WTC11 (cell line): ENCODE results near the gene MAPKAP1. TPM values are rescaled to one million over a fixed set of nuclear protein-coding genes. Genes with fewer than 3 reads are reported as not detected.

Experiments
- ATAC-seq: fragments of 200-7000 bp; cut with Tn5 transposase; 2 replicates; pipeline ENCODE4 v1.10.0; 2021; ENCODE audit warnings: mild to moderate bottlenecking, moderate library complexity
- CTCF ChIA-PET: fragments of 300-600 bp; sonication (Branson Sonifier 250); formaldehyde crosslinking; loops from one replicate; lab custom pipeline; 2021; ENCODE audit warnings: antibody characterized with exemption; lab: Charles Lee
- POLR2A ChIA-PET: fragments of 350-600 bp; sonication (Branson Sonifier 250); formaldehyde crosslinking; loops from one replicate; lab custom pipeline; 2021; ENCODE audit warnings: antibody characterized with exemption; lab: Charles Lee
- DNase-seq: peaks from one replicate; pipeline ENCODE4 v3.0.0; 2021; ENCODE audit warnings: low spot score
- H3K27ac Mint-ChIP-seq: 2 replicates; pipeline ENCODE4 v1.8.0; 2021; ENCODE audit warnings: mixed read lengths
- H3K27me3 Mint-ChIP-seq: 2 replicates; pipeline ENCODE4 v1.8.0; 2021; ENCODE audit warnings: low read depth, mild to moderate bottlenecking, moderate library complexity, mixed read lengths
- H3K36me3 Mint-ChIP-seq: 2 replicates; pipeline ENCODE4 v1.8.0; 2021; ENCODE audit warnings: mixed read lengths
- H3K4me1 Mint-ChIP-seq: 2 replicates; pipeline ENCODE4 v1.8.0; 2022; ENCODE audit warnings: mixed read lengths
- H3K4me3 Mint-ChIP-seq: 2 replicates; pipeline ENCODE4 v1.8.0; 2021; ENCODE audit warnings: mild to moderate bottlenecking, moderate library complexity, mixed read lengths
- H3K9me3 Mint-ChIP-seq: 2 replicates; pipeline ENCODE4 v1.8.0; 2021; ENCODE audit warnings: mixed read lengths
- IRF1 ChIP-seq: sonication (generic); formaldehyde crosslinking; IDR thresholded peaks from 2 replicates; pipeline ENCODE4 v1.8.0; 2023; ENCODE audit warnings: missing genetic modification reagents
- IRF2 ChIP-seq: sonication (generic); formaldehyde crosslinking; IDR thresholded peaks from 2 replicates; pipeline ENCODE4 v1.8.0; 2022; ENCODE audit warnings: low read depth, missing genetic modification reagents, borderline replicate concordance
- JAZF1 ChIP-seq: fragments of 250-450 bp; sonication (Bioruptor Pico); IDR thresholded peaks from 2 replicates; pipeline ENCODE4 v1.9.0; 2021; ENCODE audit warnings: moderate library complexity, mild to moderate bottlenecking, inconsistent platforms
- NR3C1 ChIP-seq: sonication (generic); formaldehyde crosslinking; conservative IDR thresholded peaks from 2 replicates; pipeline ENCODE4 v1.8.1; 2023; ENCODE audit warnings: low read depth, mild to moderate bottlenecking, missing genetic modification reagents
- SOX15 ChIP-seq: fragments of 250-450 bp; sonication (Bioruptor Pico); IDR thresholded peaks from 2 replicates; pipeline ENCODE4 v1.9.0; 2021; ENCODE audit warnings: mild to moderate bottlenecking
- TCF7 ChIP-seq: sonication (generic); formaldehyde crosslinking; IDR thresholded peaks from 2 replicates; pipeline ENCODE4 v1.8.0; 2022; ENCODE audit warnings: mild to moderate bottlenecking, low read depth, missing genetic modification reagents, moderate library complexity
- ZBTB21 ChIP-seq: sonication (generic); formaldehyde crosslinking; IDR thresholded peaks from 2 replicates; pipeline ENCODE4 v1.8.1; 2023; ENCODE audit warnings: mild to moderate bottlenecking, missing genetic modification reagents, borderline replicate concordance
- ZNF219 ChIP-seq: sonication (generic); formaldehyde crosslinking; IDR thresholded peaks from 2 replicates; pipeline ENCODE4 v1.8.0; 2023; ENCODE audit warnings: missing genetic modification reagents, mild to moderate bottlenecking, borderline replicate concordance
- total RNA-seq: library from RNA; stranded (reverse); gene quantifications from 3 replicates; pipeline ENCODE4 v1.2.3, GENCODE V29; 2021
- TF ChIP-seq, protein P1 (sequence below): sonication (generic); formaldehyde crosslinking; IDR thresholded peaks from 2 replicates; pipeline ENCODE4 v1.8.1; 2023; ENCODE audit warnings: mild to moderate bottlenecking, moderate library complexity, missing genetic modification reagents
- TF ChIP-seq, protein P2 (sequence below): sonication (generic); formaldehyde crosslinking; IDR thresholded peaks from 2 replicates; pipeline ENCODE4 v1.8.0; 2022; ENCODE audit warnings: mild to moderate bottlenecking, missing genetic modification reagents
- TF ChIP-seq, protein P3 (sequence below): fragments of 200-600 bp; IDR thresholded peaks from 2 replicates; pipeline ENCODE4 v1.8.0; 2022; ENCODE audit warnings: antibody characterized with exemption
- TF ChIP-seq, protein P4 (sequence below): fragments of 250-450 bp; sonication (Bioruptor Pico); IDR thresholded peaks from 2 replicates; pipeline ENCODE4 v1.9.0; 2021; ENCODE audit warnings: mild to moderate bottlenecking, borderline replicate concordance

The MAPKAP1 gene
- total RNA-seq, 1 experiment from 2014 or later = 111 TPM

DNA sequence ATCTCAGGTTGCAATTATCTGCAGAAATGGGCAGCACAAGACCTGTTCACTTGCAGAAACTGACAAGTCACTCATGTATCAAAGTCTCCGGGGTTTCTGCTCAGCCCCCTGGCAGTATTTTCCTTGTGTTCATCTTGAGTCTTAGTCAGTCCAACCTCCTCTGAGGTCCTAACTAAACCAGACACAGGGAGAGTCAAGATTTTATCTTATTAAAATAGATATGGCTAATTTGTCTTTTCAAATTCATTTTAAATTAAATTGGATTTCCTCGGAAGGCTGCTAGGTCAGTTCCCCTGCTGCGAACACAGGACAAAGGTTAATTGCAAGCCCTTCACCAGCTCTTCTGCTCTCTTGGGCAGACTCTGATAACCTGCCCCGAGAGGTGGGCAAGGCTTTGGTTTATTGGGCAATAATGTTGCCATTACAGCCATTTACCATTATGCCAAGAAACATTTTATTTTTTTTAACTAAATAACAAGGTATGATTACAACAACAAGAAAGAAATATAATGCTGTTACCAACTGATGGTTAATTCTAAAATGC lies 103.5 kb downstream of the MAPKAP1 start:
- ATAC-seq = no peak
- TF ChIP-seq, protein P1, sequence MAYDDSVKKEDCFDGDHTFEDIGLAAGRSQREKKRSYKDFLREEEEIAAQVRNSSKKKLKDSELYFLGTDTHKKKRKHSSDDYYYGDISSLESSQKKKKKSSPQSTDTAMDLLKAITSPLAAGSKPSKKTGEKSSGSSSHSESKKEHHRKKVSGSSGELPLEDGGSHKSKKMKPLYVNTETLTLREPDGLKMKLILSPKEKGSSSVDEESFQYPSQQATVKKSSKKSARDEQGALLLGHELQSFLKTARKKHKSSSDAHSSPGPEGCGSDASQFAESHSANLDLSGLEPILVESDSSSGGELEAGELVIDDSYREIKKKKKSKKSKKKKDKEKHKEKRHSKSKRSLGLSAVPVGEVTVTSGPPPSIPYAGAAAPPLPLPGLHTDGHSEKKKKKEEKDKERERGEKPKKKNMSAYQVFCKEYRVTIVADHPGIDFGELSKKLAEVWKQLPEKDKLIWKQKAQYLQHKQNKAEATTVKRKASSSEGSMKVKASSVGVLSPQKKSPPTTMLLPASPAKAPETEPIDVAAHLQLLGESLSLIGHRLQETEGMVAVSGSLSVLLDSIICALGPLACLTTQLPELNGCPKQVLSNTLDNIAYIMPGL (CRISPR knock-in tag) = no peak
- TF ChIP-seq, protein P2, sequence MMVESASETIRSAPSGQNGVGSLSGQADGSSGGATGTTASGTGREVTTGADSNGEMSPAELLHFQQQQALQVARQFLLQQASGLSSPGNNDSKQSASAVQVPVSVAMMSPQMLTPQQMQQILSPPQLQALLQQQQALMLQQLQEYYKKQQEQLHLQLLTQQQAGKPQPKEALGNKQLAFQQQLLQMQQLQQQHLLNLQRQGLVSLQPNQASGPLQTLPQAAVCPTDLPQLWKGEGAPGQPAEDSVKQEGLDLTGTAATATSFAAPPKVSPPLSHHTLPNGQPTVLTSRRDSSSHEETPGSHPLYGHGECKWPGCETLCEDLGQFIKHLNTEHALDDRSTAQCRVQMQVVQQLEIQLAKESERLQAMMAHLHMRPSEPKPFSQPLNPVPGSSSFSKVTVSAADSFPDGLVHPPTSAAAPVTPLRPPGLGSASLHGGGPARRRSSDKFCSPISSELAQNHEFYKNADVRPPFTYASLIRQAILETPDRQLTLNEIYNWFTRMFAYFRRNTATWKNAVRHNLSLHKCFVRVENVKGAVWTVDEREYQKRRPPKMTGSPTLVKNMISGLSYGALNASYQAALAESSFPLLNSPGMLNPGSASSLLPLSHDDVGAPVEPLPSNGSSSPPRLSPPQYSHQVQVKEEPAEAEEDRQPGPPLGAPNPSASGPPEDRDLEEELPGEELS = no peak
- TF ChIP-seq SOX15 (CRISPR knock-in tag) = no peak
- TF ChIP-seq, protein P3, sequence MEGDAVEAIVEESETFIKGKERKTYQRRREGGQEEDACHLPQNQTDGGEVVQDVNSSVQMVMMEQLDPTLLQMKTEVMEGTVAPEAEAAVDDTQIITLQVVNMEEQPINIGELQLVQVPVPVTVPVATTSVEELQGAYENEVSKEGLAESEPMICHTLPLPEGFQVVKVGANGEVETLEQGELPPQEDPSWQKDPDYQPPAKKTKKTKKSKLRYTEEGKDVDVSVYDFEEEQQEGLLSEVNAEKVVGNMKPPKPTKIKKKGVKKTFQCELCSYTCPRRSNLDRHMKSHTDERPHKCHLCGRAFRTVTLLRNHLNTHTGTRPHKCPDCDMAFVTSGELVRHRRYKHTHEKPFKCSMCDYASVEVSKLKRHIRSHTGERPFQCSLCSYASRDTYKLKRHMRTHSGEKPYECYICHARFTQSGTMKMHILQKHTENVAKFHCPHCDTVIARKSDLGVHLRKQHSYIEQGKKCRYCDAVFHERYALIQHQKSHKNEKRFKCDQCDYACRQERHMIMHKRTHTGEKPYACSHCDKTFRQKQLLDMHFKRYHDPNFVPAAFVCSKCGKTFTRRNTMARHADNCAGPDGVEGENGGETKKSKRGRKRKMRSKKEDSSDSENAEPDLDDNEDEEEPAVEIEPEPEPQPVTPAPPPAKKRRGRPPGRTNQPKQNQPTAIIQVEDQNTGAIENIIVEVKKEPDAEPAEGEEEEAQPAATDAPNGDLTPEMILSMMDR = no peak
- no peak for TF ChIP-seq IRF1 (CRISPR knock-in tag)
- TF ChIP-seq TCF7 = no peak

DNA sequence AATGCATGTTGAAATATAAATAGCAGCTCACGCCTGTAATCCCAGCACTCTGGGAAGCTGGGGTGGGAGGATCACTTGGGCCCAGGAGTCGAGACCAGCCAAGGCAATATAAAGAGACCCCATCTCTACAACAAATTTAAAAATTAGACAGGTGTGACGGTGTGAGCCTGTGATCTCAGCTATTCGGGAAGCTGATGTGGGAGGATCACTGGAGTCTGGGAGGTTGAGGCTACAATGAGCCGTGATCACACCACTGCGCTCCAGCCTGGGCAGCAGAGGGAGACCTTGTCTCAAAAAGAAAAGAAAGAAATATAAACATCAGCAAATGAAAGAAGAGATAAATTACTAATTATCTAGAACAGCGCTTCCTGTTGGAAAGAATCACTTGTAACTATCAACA lies 105.0 kb downstream of the MAPKAP1 start:
- no peak for DNase-seq
- CTCF ChIA-PET = interaction anchor here (1.0 kb wide), 1 partner anchor 194 kb away, joined by 3 read pairs; no protein-coding TSS in a partner anchor

More for the DNA sequence above, 103.5 kb downstream of the MAPKAP1 start:
- DNase-seq = no peak
- CTCF ChIA-PET = interaction anchor here (1.2 kb wide), 1 partner anchor 45 kb away, joined by 4 read pairs; no protein-coding TSS in a partner anchor
- peaks cover 44% of the 10 kb centered on the region for H3K4me1 Mint-ChIP-seq
- H3K36me3 Mint-ChIP-seq = no peaks in the 10 kb centered on the region
- no peak overlapping the region for H3K4me3 Mint-ChIP-seq
- POLR2A ChIA-PET = no interaction called here
- no peaks in the 10 kb centered on the region for H3K27me3 Mint-ChIP-seq
- H3K27ac Mint-ChIP-seq = peak overlapping the region; percentile 39; the same call in 1 of the 2 replicates
- no peaks in the 10 kb centered on the region for H3K9me3 Mint-ChIP-seq

More for the DNA sequence above, 105.0 kb downstream of the MAPKAP1 start:
- Mint-ChIP-seq H3K9me3 (no peaks in the 10 kb centered on the region), H3K4me3 (no peak overlapping the region), H3K36me3 (no peaks in the 10 kb centered on the region), H3K4me1 (peaks cover 37% of the 10 kb centered on the region)
- POLR2A ChIA-PET = no interaction called here
- TF ChIP-seq NR3C1 (no peak), IRF2 (CRISPR knock-in tag) (no peak), ZBTB21 (no peak), ZNF219 (CRISPR knock-in tag) (no peak), JAZF1 (CRISPR knock-in tag) (no peak)
- TF ChIP-seq, protein P4, sequence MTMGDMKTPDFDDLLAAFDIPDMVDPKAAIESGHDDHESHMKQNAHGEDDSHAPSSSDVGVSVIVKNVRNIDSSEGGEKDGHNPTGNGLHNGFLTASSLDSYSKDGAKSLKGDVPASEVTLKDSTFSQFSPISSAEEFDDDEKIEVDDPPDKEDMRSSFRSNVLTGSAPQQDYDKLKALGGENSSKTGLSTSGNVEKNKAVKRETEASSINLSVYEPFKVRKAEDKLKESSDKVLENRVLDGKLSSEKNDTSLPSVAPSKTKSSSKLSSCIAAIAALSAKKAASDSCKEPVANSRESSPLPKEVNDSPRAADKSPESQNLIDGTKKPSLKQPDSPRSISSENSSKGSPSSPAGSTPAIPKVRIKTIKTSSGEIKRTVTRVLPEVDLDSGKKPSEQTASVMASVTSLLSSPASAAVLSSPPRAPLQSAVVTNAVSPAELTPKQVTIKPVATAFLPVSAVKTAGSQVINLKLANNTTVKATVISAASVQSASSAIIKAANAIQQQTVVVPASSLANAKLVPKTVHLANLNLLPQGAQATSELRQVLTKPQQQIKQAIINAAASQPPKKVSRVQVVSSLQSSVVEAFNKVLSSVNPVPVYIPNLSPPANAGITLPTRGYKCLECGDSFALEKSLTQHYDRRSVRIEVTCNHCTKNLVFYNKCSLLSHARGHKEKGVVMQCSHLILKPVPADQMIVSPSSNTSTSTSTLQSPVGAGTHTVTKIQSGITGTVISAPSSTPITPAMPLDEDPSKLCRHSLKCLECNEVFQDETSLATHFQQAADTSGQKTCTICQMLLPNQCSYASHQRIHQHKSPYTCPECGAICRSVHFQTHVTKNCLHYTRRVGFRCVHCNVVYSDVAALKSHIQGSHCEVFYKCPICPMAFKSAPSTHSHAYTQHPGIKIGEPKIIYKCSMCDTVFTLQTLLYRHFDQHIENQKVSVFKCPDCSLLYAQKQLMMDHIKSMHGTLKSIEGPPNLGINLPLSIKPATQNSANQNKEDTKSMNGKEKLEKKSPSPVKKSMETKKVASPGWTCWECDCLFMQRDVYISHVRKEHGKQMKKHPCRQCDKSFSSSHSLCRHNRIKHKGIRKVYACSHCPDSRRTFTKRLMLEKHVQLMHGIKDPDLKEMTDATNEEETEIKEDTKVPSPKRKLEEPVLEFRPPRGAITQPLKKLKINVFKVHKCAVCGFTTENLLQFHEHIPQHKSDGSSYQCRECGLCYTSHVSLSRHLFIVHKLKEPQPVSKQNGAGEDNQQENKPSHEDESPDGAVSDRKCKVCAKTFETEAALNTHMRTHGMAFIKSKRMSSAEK = no peak
- TF ChIP-seq, all 79 proteins: peak for 0
- peak; percentile 41 for ATAC-seq
- Mint-ChIP-seq H3K27ac (peak overlapping the region; percentile 73; the same call in 1 of the 2 replicates), H3K27me3 (no peaks in the 10 kb centered on the region)
